ENCODE results near the gene DGKB.

The DGKB gene

GRCh38 chr7:14691597-14692203 lies 210.9 kb downstream of the DGKB start:
- no peak for FAIRE-seq
- no peak for DNase-seq (ENCODE audit: insufficient read length, low spot score)
- no peak for TF ChIP-seq PAX5 (IDR thresholded peaks at IDR 0.05; ENCODE audit: insufficient read depth, low read length, severe bottlenecking)
- no peak for TF ChIP-seq POLR2A (IDR thresholded peaks at IDR 0.05; ENCODE audit: low read depth, low read length)
- no peak for TF ChIP-seq SPI1 (IDR thresholded peaks at IDR 0.05; ENCODE audit: low read depth, low read length)
- TF ChIP-seq TAF1 (IDR thresholded peaks at IDR 0.05; ENCODE audit: low read depth, low read length), result no peak
- TF ChIP-seq POU2F2 (IDR thresholded peaks at IDR 0.05; ENCODE audit: low read depth, low read length), result no peak
- TF ChIP-seq POLR2AphosphoS5 (IDR thresholded peaks at IDR 0.05; ENCODE audit: low read depth, low read length), result no peak

- FAIRE-seq (no peak), DNase-seq (ENCODE audit: insufficient read length, low spot score) (no peak)
- TF ChIP-seq POLR2AphosphoS5 (IDR thresholded peaks at IDR 0.05; ENCODE audit: low read depth, low read length) (no peak), POU2F2 (IDR thresholded peaks at IDR 0.05; ENCODE audit: low read depth, low read length) (no peak), TAF1 (IDR thresholded peaks at IDR 0.05; ENCODE audit: low read depth, low read length) (no peak), SPI1 (IDR thresholded peaks at IDR 0.05; ENCODE audit: low read depth, low read length) (no peak), POLR2A (IDR thresholded peaks at IDR 0.05; ENCODE audit: low read depth, low read length) (no peak), PAX5 (IDR thresholded peaks at IDR 0.05; ENCODE audit: insufficient read depth, low read length, severe bottlenecking) (no peak)
These were observed 211.5 kb downstream of the DGKB start for GRCh38 chr7:14691034-14691433.

GRCh38 chr7:14690486-14690885 lies 212.1 kb downstream of the DGKB start:
- DNase-seq (ENCODE audit: insufficient read length, low spot score) (no peak), FAIRE-seq (no peak)
- no peak for TF ChIP-seq TAF1 (IDR thresholded peaks at IDR 0.05; ENCODE audit: low read depth, low read length)
- TF ChIP-seq POLR2AphosphoS5 (IDR thresholded peaks at IDR 0.05; ENCODE audit: low read depth, low read length), result no peak
- no peak for TF ChIP-seq PAX5 (IDR thresholded peaks at IDR 0.05; ENCODE audit: insufficient read depth, low read length, severe bottlenecking)
- TF ChIP-seq POU2F2 (IDR thresholded peaks at IDR 0.05; ENCODE audit: low read depth, low read length), result no peak
- TF ChIP-seq SPI1 (IDR thresholded peaks at IDR 0.05; ENCODE audit: low read depth, low read length), result no peak
- TF ChIP-seq POLR2A (IDR thresholded peaks at IDR 0.05; ENCODE audit: low read depth, low read length), result no peak

GRCh38 chr7:14690075-14690474 lies 212.5 kb downstream of the DGKB start:
- no peak for DNase-seq (ENCODE audit: insufficient read length, low spot score)
- FAIRE-seq, result no peak
- TF ChIP-seq TAF1 (IDR thresholded peaks at IDR 0.05; ENCODE audit: low read depth, low read length) (no peak), POLR2A (IDR thresholded peaks at IDR 0.05; ENCODE audit: low read depth, low read length) (no peak), POU2F2 (IDR thresholded peaks at IDR 0.05; ENCODE audit: low read depth, low read length) (no peak), POLR2AphosphoS5 (IDR thresholded peaks at IDR 0.05; ENCODE audit: low read depth, low read length) (no peak), SPI1 (IDR thresholded peaks at IDR 0.05; ENCODE audit: low read depth, low read length) (no peak), PAX5 (IDR thresholded peaks at IDR 0.05; ENCODE audit: insufficient read depth, low read length, severe bottlenecking) (no peak)

- TF ChIP-seq POLR2A (IDR thresholded peaks at IDR 0.05; ENCODE audit: low read depth, low read length), result no peak
- peak; percentile 63 for TF ChIP-seq SPI1 (IDR thresholded peaks at IDR 0.05; ENCODE audit: low read depth, low read length)
- FAIRE-seq (no peak), DNase-seq (ENCODE audit: insufficient read length, low spot score) (no peak)
These were observed 214.3 kb downstream of the DGKB start for GRCh38 chr7:14688208-14688607.

GRCh38 chr7:14687777-14688176 lies 214.8 kb downstream of the DGKB start:
- no peak for TF ChIP-seq PAX5 (IDR thresholded peaks at IDR 0.05; ENCODE audit: insufficient read depth, low read length, severe bottlenecking)
- TF ChIP-seq SPI1 (IDR thresholded peaks at IDR 0.05; ENCODE audit: low read depth, low read length), result no peak
- no peak for TF ChIP-seq POLR2AphosphoS5 (IDR thresholded peaks at IDR 0.05; ENCODE audit: low read depth, low read length)
- DNase-seq (ENCODE audit: insufficient read length, low spot score) (no peak), FAIRE-seq (no peak)

- TF ChIP-seq POLR2AphosphoS5 (IDR thresholded peaks at IDR 0.05; ENCODE audit: low read depth, low read length), result no peak
- no peak for TF ChIP-seq POU2F2 (IDR thresholded peaks at IDR 0.05; ENCODE audit: low read depth, low read length)
- no peak for TF ChIP-seq PAX5 (IDR thresholded peaks at IDR 0.05; ENCODE audit: insufficient read depth, low read length, severe bottlenecking)
- TF ChIP-seq POLR2A (IDR thresholded peaks at IDR 0.05; ENCODE audit: low read depth, low read length), result no peak
- no peak for TF ChIP-seq TAF1 (IDR thresholded peaks at IDR 0.05; ENCODE audit: low read depth, low read length)
- TF ChIP-seq SPI1 (IDR thresholded peaks at IDR 0.05; ENCODE audit: low read depth, low read length), result no peak
- FAIRE-seq (no peak), DNase-seq (ENCODE audit: insufficient read length, low spot score) (no peak)
These were observed 215.3 kb downstream of the DGKB start for GRCh38 chr7:14687241-14687640.

GRCh38 chr7:14685167-14685566 lies 217.4 kb downstream of the DGKB start:
- TF ChIP-seq SPI1 (IDR thresholded peaks at IDR 0.05; ENCODE audit: low read depth, low read length), result no peak
- TF ChIP-seq PAX5 (IDR thresholded peaks at IDR 0.05; ENCODE audit: insufficient read depth, low read length, severe bottlenecking), result no peak
- TF ChIP-seq POLR2A (IDR thresholded peaks at IDR 0.05; ENCODE audit: low read depth, low read length), result no peak
- no peak for TF ChIP-seq POU2F2 (IDR thresholded peaks at IDR 0.05; ENCODE audit: low read depth, low read length)
- no peak for TF ChIP-seq POLR2AphosphoS5 (IDR thresholded peaks at IDR 0.05; ENCODE audit: low read depth, low read length)
- no peak for TF ChIP-seq TAF1 (IDR thresholded peaks at IDR 0.05; ENCODE audit: low read depth, low read length)
- FAIRE-seq (no peak), DNase-seq (ENCODE audit: insufficient read length, low spot score) (no peak)

GRCh38 chr7:14682910-14683465 lies 219.6 kb downstream of the DGKB start:
- FAIRE-seq, result no peak
- TF ChIP-seq POU2F2 (IDR thresholded peaks at IDR 0.05; ENCODE audit: low read depth, low read length) (no peak), PAX5 (IDR thresholded peaks at IDR 0.05; ENCODE audit: insufficient read depth, low read length, severe bottlenecking) (no peak), POLR2A (IDR thresholded peaks at IDR 0.05; ENCODE audit: low read depth, low read length) (no peak), TAF1 (IDR thresholded peaks at IDR 0.05; ENCODE audit: low read depth, low read length) (no peak), POLR2AphosphoS5 (IDR thresholded peaks at IDR 0.05; ENCODE audit: low read depth, low read length) (no peak), SPI1 (IDR thresholded peaks at IDR 0.05; ENCODE audit: low read depth, low read length) (no peak)

GRCh38 chr7:14676896-14677295 lies 225.7 kb downstream of the DGKB start:
- no peak for FAIRE-seq
- DNase-seq (ENCODE audit: insufficient read length, low spot score), result no peak
- no peak for TF ChIP-seq PAX5 (IDR thresholded peaks at IDR 0.05; ENCODE audit: insufficient read depth, low read length, severe bottlenecking)
- TF ChIP-seq POLR2A (IDR thresholded peaks at IDR 0.05; ENCODE audit: low read depth, low read length), result no peak
- TF ChIP-seq SPI1 (IDR thresholded peaks at IDR 0.05; ENCODE audit: low read depth, low read length), result no peak
- TF ChIP-seq POLR2AphosphoS5 (IDR thresholded peaks at IDR 0.05; ENCODE audit: low read depth, low read length), result no peak
- no peak for TF ChIP-seq POU2F2 (IDR thresholded peaks at IDR 0.05; ENCODE audit: low read depth, low read length)
- TF ChIP-seq TAF1 (IDR thresholded peaks at IDR 0.05; ENCODE audit: low read depth, low read length), result no peak

More at GRCh38 chr7:14682910-14683465, 219.6 kb downstream of the DGKB start:
- no peak for DNase-seq (ENCODE audit: insufficient read length, low spot score)
